ENCODE measurements around the gene SHB. TPM values are rescaled to one million over a fixed set of nuclear protein-coding genes. Genes with fewer than 3 reads are reported as not detected.

Gene SHB
- total and polyA plus RNA-seq, 8 donors = 3.5 to 37.7 (median 8.5) TPM

DNA sequence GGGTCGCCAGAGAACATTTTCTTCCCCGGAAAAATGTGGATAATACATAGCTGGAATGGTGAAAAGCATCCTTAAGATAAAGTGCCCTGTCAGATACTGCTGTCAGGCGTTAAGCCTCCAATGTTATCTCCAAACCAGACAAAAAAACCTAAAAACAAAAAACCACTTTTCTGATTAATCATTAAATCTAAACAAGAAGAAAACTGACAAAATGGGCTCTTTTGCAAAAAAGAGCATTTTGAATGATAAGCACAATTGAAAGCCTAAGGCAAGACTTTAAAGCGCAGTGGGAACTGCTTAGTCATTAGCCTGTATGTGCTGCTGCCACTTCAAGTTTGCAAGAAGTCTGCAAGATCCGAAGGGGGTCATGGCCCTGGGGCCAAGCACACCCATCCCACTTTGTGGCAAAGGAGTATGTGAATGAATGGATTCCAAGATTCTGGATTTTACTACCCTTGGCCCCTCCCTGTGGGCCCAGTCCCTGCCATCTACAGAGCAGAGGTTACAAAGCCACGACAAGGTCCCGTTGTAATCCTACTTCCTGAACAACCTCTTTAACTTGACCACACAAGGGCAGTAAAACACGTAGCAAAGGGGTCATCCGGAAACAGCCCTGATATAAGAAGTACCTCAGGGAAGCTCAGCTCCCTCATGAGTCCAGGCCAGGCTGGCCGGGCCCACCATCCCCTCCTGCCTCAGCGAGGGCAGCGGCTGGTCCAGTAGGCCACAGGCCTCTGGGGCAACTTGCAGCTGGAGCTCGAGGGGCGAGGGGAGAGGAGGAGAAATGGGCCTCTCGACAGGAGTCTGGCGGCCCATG, 29.7 kb downstream of the SHB start:
- Histone ChIP-seq H3K4me3 (no peak overlapping the region), H3K9me3 (no peaks in the 10 kb centered on the region), H3K27me3 (no peaks in the 10 kb centered on the region), H3K36me3 (no peaks in the 10 kb centered on the region), H3K4me1 (peaks cover 37 to 85% (median 59%) of the 10 kb centered on the region in 4 donors), H3K27ac (peak overlapping the region in 4 of 5 donors; percentile 0 to 61 (median 43))
- intact Hi-C loops (cut with DNase I; ENCODE audit: low total_unique reads) = no loop called here
- 45 to 55% (median 48%) methylated on average over 16 of the region's 16 CpGs for WGBS, 5 donors
- TF ChIP-seq POLR2AphosphoS5 (IDR thresholded peaks at IDR 0.05) = no peak
- DNase-seq = no peak

DNA sequence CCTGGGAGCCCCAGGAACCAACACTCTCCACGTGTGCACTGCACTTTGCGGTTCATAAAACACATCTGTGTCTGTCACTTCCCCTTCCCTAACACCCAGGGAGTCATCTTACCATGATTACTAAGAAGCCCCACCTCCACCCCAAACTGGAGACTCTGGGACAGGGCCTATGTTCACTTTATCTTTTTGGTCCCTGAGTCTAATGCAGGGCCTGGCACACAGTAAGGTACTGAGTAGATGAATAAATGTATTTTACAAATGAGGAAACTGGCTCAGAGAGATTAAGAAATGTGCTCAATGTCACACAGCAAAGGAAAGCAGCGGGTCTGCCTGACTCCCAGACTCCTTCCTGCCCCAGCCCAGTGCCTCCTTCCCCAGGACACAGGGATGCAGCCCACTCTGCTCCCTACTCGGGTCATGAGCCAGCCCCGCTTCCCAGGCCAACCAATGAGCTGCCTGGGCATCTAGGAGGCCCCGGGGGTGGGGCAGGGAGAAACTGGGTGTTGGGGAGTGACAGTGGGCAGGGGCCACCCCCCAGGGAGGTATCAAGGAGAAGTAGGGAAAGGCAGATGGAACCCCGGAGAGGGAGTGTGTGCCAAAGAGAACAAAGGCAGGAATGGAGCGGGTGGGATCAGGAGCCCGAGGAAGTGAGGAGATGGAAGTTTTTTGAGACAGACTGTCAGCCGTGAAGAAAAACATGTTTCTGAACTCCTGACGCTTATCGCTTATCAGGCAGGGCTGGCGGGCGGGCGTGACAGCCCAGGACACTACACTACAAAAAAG, 30.5 kb downstream of the SHB start:
- H3K27me3 ChIP-seq = no peaks in the 10 kb centered on the region

DNA sequence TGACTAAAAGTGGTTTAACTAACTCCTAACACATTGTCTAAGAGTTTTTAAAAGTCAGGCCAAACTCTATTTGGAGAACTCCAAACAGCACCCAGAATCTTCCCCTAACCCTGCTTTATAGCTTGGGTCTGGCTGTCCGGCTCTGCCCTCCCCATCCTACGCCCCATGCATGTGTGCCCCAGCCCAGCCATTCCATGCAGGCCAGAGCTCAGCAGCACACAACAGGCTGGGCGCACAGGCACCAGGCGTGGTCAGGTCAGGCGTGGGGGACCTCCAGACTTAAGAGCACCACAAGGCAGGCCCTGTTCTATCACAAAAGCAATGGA, 31.1 kb downstream of the SHB start:
- no peak overlapping the region for H3K27ac ChIP-seq

More for the DNA sequence above, 30.5 kb downstream of the SHB start:
- Histone ChIP-seq H3K27ac (peak overlapping the region in 3 of 5 donors; percentile 15 to 36 (median 35)), H3K4me1 (peaks cover 36 to 78% (median 53%) of the 10 kb centered on the region in 4 donors), H3K4me3 (no peak overlapping the region), H3K36me3 (no peaks in the 10 kb centered on the region), H3K9me3 (no peaks in the 10 kb centered on the region)
- no peak for TF ChIP-seq POLR2AphosphoS5 (IDR thresholded peaks at IDR 0.05)
- TF ChIP-seq, protein P1, sequence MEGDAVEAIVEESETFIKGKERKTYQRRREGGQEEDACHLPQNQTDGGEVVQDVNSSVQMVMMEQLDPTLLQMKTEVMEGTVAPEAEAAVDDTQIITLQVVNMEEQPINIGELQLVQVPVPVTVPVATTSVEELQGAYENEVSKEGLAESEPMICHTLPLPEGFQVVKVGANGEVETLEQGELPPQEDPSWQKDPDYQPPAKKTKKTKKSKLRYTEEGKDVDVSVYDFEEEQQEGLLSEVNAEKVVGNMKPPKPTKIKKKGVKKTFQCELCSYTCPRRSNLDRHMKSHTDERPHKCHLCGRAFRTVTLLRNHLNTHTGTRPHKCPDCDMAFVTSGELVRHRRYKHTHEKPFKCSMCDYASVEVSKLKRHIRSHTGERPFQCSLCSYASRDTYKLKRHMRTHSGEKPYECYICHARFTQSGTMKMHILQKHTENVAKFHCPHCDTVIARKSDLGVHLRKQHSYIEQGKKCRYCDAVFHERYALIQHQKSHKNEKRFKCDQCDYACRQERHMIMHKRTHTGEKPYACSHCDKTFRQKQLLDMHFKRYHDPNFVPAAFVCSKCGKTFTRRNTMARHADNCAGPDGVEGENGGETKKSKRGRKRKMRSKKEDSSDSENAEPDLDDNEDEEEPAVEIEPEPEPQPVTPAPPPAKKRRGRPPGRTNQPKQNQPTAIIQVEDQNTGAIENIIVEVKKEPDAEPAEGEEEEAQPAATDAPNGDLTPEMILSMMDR (IDR thresholded peaks at IDR 0.05) = no peak
- no peak for TF ChIP-seq EP300 (IDR thresholded peaks at IDR 0.05)
- TF ChIP-seq POLR2A (IDR thresholded peaks at IDR 0.05) = no peak
- 38 to 50% (median 41%) methylated on average over 15 of the region's 15 CpGs for WGBS, 5 donors
- DNase-seq = no peak
- intact Hi-C loops (cut with DNase I; ENCODE audit: low total_unique reads) = no loop called here

DNA sequence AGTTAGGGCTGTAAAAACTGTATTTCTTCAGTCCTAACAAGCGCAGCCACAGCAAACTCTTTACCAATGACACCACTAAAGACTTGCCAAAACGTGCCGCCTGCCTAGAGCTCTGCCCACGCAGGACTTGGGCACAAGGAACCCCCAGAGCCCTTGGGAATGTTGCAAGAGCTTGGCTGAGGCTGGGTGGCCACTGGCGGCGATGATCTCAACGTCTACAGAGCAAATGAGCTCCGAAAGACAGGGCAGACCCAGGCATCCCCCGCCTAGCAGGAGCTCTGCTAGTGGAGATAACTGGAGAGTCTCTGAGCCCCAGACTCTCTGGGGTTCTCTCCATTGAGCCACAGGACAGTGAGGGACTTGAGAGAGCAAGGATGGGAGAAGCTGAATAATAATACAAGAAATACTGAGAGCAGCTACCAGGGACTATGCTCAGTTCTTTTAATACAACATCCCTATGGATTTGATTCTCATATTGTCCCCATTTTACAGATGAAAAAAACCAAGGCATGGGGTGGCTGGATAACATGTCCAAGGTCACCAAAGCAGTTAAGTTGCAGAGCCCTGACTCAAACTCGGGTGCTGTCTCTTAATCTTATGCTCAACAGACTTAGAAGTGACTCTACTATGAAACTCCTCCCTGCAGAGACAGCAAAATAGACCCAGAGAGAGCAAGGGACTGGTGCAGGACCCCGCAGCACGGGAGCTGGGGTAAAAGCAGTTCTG, 32.5 kb downstream of the SHB start:
- no peaks in the 10 kb centered on the region for H3K36me3 ChIP-seq
- no peak for DNase-seq
- TF ChIP-seq EP300 (IDR thresholded peaks at IDR 0.05) = no peak
- H3K9me3 ChIP-seq = no peaks in the 10 kb centered on the region
- intact Hi-C loops (cut with DNase I; ENCODE audit: low total_unique reads) = no loop called here
- 79 to 87% (median 84%) methylated on average over 12 of the region's 12 CpGs for WGBS, 5 donors
- H3K27me3 ChIP-seq = no peaks in the 10 kb centered on the region
- H3K4me1 ChIP-seq = peaks cover 41 to 78% (median 53%) of the 10 kb centered on the region in 4 donors
- no peak overlapping the region for H3K27ac ChIP-seq
- H3K4me3 ChIP-seq = no peak overlapping the region

More for the DNA sequence above, 31.1 kb downstream of the SHB start:
- Histone ChIP-seq H3K4me3 (no peak overlapping the region), H3K4me1 (peaks cover 34 to 78% (median 53%) of the 10 kb centered on the region in 4 donors), H3K9me3 (no peaks in the 10 kb centered on the region), H3K36me3 (no peaks in the 10 kb centered on the region), H3K27me3 (no peaks in the 10 kb centered on the region)
- intact Hi-C loops (cut with DNase I; ENCODE audit: low total_unique reads) = no loop called here
- WGBS, 5 donors = 70 to 82% (median 77%) methylated on average over 4 to 5 of the region's 5 CpGs
- TF ChIP-seq POLR2AphosphoS5 (IDR thresholded peaks at IDR 0.05) (no peak), POLR2A (IDR thresholded peaks at IDR 0.05) (no peak)
- TF ChIP-seq, protein P1 (IDR thresholded peaks at IDR 0.05) = no peak
- no peak for DNase-seq

DNA sequence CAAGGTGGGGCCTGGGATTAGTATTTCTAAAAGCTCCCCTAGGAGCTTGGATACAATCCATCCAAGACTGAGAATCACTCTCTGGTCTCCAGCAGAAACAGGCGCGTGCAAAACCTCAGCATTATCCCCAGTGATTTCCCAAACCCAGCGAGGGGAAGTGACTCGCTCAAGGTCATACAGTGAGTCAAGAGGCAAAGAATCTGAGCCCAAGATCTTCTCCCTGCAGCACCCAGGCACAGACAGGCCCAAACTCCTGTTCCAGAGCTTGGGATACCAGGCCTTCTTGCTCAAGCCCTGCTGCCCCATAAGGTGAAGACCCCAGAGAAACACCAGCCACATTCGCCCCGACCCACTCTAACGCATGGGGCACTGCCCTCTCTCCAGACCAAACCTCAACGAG, 33.2 kb downstream of the SHB start:
- Histone ChIP-seq H3K4me3 (no peak overlapping the region), H3K4me1 (peaks cover 41 to 78% (median 53%) of the 10 kb centered on the region in 4 donors), H3K9me3 (no peaks in the 10 kb centered on the region), H3K36me3 (no peaks in the 10 kb centered on the region), H3K27ac (peak overlapping the region in 2 of 5 donors; percentile 15 to 32), H3K27me3 (no peaks in the 10 kb centered on the region)
- WGBS, 5 donors = 68 to 88% (median 80%) methylated on average over 8 of the region's 8 CpGs
- intact Hi-C loops (cut with DNase I; ENCODE audit: low total_unique reads) = no loop called here
- TF ChIP-seq POLR2A (IDR thresholded peaks at IDR 0.05) (no peak), POLR2AphosphoS5 (IDR thresholded peaks at IDR 0.05) (no peak), EP300 (IDR thresholded peaks at IDR 0.05) (no peak)
- TF ChIP-seq, protein P1 (IDR thresholded peaks at IDR 0.05) = no peak
- no peak for DNase-seq
